COLO829 (cell line): ENCODE results near the gene KRTAP9-8.
"Not testable (repeated sequence)": the region's sequence is repeated elsewhere in the genome, so short reads cannot be mapped to it uniquely, and the experiment has no call there.

Experiments
- DNase-seq: peaks from one replicate; pipeline ENCODE4 v3.0.0; 2012; ENCODE audit warnings: low spot score

KRTAP9-8 gene

GRCh38 chr17:41237949-41238437, at the start of gene KRTAP9-8:
KRTAP9-8 (plus strand) TSS chr17:41237999; CDS start chr17:41238052, 53 bp downstream.
- not testable (repeated sequence) for DNase-seq

DNA sequence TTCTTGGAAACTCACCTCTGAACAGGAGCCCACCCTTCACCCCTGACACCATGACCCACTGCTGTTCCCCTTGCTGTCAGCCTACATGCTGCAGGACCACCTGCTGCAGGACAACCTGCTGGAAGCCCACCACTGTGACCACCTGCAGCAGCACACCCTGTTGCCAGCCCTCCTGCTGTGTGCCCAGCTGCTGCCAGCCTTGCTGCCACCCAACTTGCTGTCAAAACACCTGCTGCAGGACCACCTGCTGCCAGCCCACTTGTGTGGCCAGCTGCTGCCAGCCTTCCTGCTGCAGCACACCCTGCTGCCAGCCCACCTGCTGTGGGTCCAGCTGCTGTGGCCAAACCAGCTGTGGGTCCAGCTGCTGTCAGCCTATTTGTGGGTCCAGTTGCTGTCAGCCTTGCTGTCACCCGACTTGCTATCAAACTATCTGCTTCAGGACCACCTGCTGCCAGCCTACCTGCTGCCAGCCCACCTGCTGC, 47.9 kb upstream of the KRTAP9-8 start, which contains the start of gene KRTAP9-1:
Gene KRTAP9-1 (plus strand): TSS at position 51 of the 482 bp plus-strand sequence. CDS start 0 bp downstream, at position 51.
- not testable (repeated sequence) for DNase-seq

GRCh38 chr17:41190328-41190727, 47.5 kb upstream of the KRTAP9-8 start:
- DNase-seq = no peak

GRCh38 chr17:41196068-41196467, 41.7 kb upstream of the KRTAP9-8 start:
- DNase-seq = no peak

DNA sequence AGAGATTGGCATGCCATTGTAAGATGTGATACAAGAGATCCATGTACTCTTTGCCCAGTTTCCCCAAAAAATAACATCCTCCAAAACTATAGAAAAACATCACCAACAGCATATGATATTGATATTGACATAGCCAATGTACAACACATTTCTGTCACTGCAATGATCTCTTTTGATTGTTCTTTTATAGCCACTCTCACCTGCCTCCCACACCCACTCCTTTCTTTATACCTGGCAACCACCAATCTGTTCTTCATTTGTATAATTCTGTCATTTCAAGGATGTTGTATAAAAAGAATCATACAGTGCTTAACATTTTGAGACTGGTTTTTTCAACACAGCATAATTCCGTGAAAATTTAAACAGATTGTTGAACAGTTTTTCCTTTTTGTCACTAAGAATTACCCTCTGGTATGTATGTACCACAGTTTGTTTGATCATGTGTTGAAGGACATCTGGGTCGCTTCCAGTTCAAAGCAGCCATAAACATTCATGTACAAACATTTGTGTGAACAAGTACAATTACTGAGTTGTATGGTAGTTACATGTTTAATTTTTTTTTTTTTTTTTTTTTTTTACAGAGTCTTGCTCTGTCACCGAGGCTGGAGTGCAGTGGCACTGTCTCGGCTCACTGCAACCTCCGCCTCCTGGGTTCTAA, 38.2 kb upstream of the KRTAP9-8 start:
- no peak for DNase-seq

- DNase-seq = no peak
Observed at GRCh38 chr17:41211845-41212466, 25.8 kb upstream of the KRTAP9-8 start.

DNA sequence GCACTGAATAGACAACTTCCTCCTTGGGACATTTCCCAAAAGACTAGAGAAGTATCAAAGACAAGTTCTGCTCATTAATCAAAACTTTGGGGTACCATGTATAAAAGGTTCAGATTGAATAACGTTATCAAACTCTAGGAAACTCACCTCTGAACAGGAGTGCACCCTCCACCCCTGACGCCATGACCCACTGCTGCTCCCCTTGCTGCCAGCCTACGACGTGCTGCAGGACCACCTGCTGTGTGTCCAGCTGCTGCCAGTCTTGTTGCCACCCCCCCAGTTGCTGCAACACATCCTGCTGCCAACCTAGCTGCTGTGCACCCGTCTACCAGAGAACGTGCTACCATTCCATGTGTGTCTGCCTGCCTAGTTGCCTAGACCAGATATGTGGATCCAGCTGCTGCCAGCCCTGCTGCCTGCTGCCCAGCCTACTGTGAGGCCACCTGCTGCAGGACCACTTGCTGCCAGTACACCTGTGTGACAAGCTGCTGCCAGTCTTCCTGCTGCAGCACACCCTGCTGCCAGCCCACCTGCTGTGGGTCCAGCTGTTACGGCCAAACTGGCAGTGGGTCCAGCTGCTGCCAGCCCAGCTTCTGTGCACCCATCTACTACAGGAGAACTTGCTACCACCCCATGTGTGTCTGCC, 25.2 kb upstream of the KRTAP9-8 start:
- no peak for DNase-seq

GRCh38 chr17:41215681-41216080, 22.1 kb upstream of the KRTAP9-8 start:
- no peak for DNase-seq

DNA sequence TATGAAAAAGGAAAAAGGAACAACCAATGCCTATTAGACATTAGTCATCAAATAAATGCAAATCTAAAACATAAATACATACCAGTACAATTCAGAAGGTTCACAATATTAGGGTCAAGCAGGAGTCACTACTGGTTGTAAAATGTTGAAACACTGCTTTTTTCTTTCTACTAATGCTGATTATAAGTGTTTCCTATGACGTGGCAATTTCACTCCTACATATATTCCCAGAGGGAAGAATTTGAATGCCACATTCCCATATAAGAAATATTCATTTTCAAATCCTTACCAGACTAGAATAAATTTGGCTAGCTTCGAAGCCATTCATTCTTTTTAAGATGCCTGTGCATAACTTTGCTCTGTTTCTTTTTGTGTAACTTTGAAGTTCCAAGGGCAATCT, 14.0 kb upstream of the KRTAP9-8 start:
- DNase-seq = peak; percentile 57

DNA sequence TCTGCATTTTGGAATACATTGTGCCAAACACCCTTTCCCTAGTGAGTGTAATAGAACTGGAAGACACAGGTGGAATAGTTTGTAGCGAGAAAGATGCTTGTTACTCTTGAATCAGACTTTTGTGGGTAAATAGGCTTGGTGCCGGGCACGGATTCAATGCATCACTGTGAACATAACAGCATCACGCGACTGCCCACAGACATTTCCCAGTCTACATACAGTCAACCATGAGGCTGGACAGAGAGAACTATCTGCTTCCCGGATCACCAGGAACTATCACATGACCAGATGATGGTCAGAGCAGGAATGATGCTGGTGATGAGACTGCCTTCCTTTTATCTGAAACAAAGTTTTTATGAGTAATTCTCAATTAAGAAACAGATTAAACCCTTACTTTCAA, 11.7 kb upstream of the KRTAP9-8 start:
- peak; percentile 41 for DNase-seq

DNA sequence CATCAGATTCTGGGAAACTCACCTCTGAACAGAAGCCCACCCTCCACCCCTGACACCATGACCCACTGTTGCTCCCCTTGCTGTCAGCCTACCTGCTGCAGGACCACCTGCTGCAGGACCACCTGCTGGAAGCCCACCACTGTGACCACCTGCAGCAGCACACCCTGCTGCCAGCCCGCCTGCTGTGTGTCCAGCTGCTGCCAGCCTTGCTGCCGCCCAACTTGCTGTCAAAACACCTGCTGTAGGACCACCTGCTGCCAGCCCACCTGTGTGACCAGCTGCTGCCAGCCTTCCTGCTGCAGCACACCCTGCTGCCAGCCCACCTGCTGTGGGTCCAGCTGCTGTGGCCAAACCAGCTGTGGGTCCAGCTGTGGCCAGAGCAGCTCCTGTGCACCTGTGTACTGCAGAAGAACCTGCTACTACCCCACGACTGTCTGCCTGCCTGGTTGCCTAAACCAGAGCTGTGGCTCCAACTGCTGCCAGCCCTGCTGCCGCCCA, 11.2 kb upstream of the KRTAP9-8 start, which contains the start of gene KRTAP9-2:
Gene KRTAP9-2 (plus strand): TSS at position 51 of the 498 bp plus-strand sequence. CDS start 7 bp downstream, at position 58.
- not testable (repeated sequence) for DNase-seq

GRCh38 chr17:41230094-41230493, 7.7 kb upstream of the KRTAP9-8 start:
- DNase-seq = no peak

DNA sequence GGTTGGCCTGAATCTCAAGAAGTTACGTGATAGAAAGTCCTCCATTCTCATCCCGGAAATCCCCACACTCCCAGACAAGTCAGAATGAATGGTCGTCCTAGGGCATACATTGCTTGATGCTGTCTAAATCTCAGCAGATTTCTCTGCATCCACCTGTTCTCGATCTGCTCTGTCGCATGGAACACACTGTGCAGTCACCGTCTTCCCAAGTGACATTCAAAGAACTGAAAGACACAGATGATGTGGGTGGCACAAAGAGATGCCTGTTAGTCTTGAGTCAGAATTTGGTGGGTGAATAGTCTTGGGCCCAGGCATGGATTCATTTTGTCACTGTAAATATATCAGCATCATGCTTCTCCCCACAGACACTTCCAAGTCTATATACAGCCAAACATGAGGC, 6.1 kb upstream of the KRTAP9-8 start:
- DNase-seq = no peak

GRCh38 chr17:41232399-41233105, 5.2 kb upstream of the KRTAP9-8 start, which contains the start of gene KRTAP9-3:
KRTAP9-3 (plus strand) TSS chr17:41232449; CDS start chr17:41232502, 53 bp downstream.
- not testable (repeated sequence) for DNase-seq

GRCh38 chr17:41237116-41237515, 683 bp upstream of the KRTAP9-8 start:
- not testable (repeated sequence) for DNase-seq

DNA sequence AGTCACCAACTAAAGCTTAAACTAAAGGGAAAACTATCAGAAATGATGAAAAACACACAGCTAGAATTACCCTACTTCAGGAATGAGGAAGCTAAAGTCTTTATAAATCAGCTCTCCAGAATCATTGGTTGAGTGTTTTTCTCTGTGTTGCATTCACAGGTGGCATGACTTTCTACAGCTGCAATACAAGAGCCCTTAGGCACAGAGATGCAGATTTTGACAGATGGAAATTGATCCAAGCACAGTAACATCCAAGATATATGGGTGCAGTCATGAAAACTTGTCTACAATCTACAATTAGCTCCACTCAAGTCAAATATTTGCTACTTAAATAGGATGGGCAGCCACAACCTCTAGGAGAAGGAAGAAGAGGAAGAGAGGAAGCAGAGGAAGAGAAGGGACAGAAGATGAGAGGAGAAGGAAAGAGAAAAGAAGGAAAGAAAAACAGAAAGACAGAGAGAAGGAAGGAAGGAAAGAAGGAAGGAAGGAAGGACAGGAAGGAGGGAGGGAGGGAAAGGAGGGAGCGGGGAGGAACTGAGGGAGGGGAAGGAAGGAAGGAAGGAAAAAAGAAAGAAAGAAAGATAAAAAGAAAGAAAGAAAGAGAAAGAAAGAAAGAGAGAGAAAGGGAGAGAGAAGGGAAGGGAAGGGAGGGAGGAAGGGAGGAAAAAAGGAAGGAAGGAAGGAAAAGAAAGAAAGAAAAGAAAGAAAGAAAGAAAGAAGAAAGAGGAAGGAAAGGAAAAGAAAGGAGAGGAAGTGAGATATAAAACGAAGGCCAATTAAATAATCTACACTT, 9.4 kb downstream of the KRTAP9-8 start:
- not testable (repeated sequence) for DNase-seq

- not testable (repeated sequence) for DNase-seq
Observed at GRCh38 chr17:41249637-41250240, 11.9 kb downstream of the KRTAP9-8 start, which contains the start of gene KRTAP9-4. KRTAP9-4 (plus strand) TSS chr17:41249687; CDS start chr17:41249721, 34 bp downstream.

DNA sequence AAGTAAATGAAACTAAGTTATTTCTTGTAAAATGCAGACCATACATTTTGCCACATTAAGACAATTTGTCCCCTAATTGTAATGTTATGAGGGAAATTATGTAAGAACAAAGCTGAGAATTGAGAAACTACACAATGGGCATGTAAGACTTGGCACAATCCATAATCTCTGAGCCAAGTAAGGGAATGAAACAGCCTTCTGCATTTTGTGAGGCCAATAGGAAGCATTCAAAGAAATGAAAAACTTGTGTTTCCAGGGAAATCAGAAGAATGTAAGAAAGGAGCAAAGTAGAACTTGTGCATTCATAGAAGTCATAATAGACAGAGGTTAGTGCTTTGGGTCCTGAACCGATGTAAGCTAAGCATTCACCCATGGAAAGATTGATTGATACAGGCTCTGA, 13.5 kb downstream of the KRTAP9-8 start:
- no peak for DNase-seq

- no peak for DNase-seq
Observed at GRCh38 chr17:41254861-41255260, 17.1 kb downstream of the KRTAP9-8 start.
